OCI-M1 (cell line): Measurements from ENCODE around the gene UTP11.
A peak's percentile ranks its signal among the peaks of the same experiment; 100 is the strongest.
"Not testable (repeated sequence)": the region's sequence is repeated elsewhere in the genome, so short reads cannot be mapped to it uniquely, and the experiment has no call there.

Experiments
- DNase-seq: peaks from one replicate; lab custom pipeline; 2025; lab: John Stamatoyannopoulos, UW

The UTP11 gene

GRCh38 chr1:38027201-38028104 lies 14.9 kb downstream of the UTP11 start:
- no peak for DNase-seq

GRCh38 chr1:38028105-38028591 lies 15.6 kb downstream of the UTP11 start:
- no peak for DNase-seq

DNA sequence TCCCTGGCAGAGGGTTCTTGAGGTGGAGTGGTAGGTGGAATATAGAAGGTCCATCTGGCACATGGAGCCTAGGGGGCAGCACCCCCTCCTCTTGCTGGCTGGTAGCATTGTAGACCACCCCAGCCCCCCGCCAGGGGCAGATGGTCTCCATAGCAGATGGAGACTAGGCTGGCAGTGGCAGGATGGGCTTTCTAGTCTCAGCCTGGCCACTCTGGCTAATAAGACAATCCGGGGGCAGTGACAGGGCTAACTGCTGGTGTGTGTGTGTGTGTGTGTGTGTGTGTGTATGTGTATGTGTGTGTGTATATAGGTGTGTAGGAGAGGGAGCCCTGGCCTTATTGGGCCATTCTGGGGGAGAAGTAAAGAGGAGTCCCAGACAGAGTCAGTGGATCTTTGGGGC lies 16.1 kb downstream of the UTP11 start:
- no peak for DNase-seq

DNA sequence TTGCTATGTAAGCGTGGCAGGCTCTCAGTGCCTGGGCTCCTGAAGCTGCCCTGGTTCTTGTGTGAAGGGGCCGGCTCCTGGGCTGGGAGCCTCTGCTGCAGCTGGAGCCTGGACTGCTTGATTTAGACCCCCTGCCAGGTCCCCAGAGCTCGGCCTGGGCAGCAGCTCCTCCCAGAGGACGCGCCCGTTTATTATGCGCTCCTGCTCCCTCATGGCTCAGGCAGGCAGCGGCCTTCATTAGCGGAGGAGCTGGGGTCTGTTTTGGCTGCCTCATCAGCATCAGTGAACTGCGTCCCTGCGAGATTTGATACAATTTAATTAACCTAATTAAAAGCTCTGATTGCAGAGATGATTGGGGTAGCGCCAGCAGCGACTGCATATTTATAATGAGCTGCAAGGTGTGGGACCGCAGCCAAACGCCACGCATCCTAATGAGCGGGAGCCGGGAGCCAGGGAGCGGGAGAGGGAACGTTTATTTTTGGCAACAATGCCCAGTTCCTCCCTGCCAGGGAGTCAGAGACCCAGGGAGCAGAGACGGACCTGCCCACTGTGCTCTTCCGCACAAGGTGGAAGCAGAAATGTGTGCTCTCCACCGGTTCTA lies 16.6 kb downstream of the UTP11 start:
- DNase-seq, result no peak

DNA sequence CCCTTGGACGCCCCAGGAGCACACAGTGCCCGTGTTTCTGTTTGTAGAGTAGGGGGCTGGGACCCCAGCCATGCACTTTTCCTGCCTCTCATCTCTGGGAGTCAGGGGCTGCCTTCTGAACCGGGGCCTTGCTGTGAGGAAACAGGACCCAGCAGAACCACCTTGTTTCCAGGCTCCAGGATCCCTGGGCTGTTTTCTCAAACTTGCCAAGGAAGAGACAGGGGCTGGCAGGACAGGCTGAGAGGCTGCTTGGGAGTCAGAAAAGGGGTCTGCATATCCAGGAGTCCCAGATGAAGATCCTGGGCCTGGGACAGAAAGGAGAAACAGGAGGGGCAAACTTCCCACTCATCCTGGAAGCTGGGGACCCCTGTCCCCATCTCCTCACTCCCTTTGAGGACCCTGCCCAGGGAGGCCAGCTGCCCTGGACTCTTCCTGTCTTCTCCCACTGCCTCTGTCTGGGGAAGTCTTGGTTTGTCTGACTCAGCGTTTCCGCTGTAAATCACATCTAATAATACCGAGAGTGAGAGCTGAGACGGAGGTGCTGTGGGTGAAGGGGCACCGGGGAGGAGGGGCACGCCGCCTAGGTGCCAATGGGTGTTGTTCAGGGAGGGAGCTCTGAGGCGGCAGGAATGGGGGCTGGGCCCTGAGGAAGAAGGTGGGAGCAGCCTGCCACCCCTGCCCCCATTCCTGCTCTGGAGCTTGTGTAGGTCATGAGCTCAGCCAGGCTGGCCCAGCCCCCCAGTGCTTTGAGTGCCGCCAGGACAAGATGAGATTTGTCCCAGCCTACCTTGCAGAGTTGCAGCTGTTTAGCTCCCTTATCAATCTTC lies 17.4 kb downstream of the UTP11 start:
- DNase-seq, result peak; percentile 15

GRCh38 chr1:38030596-38031512 lies 18.3 kb downstream of the UTP11 start:
- no peak for DNase-seq

GRCh38 chr1:38031513-38031866 lies 19.0 kb downstream of the UTP11 start:
- DNase-seq, result no peak

GRCh38 chr1:38032992-38033391 lies 20.5 kb downstream of the UTP11 start:
- DNase-seq, result not testable (repeated sequence)

GRCh38 chr1:38034871-38035270 lies 22.3 kb downstream of the UTP11 start:
- DNase-seq, result no peak

DNA sequence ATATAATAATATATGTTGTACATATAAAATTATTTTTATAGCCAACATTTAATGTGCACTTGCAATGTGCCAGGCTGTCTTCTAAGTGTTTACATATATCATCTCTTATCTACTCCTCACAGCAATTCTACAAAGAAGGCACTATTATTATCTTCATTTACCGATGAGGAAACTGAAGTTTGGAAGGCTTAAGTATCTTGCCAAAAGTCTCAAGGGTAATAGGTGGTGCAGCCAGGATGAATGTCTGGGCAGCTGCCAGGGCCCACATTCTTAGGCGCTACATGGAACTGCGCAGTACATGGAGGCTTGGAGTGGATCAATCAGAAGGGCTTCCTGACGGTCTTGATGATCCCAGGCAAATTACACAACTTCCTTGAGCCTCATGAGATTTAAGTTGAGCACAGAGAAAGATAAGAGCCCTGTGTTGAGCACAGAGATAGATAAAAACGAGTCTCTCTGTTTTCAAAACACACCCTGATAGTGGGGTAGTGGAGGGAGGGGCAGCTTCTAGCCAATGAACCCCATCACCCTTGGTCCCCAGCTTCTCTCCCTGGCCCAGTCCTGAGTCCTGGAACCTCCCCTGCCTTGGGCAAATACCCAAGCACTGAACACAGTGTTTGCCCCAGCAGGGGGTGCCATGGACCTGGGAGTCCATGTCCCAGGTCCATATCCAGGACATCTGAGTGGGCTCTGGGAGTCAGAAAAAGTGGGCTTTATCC lies 24.8 kb downstream of the UTP11 start:
- DNase-seq, result peak; percentile 57

GRCh38 chr1:38038861-38039260 lies 26.3 kb downstream of the UTP11 start:
- DNase-seq, result no peak

DNA sequence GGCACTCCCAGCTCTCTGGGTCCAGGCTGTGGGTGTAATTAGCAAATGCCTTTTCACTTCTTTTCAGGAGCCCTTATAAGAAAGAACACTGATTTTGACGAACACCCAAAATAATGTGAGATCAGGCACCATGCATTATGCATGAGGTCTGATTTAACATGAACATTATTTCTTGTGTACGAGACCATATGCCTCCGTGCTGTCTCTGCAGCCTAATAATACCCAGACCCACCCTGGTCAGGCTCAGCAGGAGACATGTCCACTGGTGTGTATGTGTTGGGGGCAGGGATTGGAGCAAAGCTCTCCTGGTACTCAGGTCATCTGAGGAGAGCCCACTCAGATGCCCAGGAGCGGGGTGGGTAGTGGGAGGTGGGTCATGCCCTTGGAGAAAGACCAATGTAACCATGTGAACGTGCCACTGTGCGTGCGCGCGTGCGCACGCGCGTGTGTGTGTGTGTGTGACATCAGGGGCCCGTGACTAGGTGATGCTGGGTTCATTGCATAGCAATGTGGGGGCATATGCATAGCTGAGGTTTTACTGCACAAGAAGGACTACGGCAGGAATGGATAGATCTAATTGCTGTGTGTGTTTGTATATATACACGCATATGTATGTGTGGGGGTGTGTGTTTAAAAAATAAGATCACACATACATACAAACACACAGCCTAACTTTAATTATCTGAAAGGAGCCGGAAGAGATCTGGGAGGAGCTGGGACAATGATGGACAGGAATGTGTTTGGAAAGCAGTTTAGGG lies 27.0 kb downstream of the UTP11 start:
- DNase-seq, result no peak

DNA sequence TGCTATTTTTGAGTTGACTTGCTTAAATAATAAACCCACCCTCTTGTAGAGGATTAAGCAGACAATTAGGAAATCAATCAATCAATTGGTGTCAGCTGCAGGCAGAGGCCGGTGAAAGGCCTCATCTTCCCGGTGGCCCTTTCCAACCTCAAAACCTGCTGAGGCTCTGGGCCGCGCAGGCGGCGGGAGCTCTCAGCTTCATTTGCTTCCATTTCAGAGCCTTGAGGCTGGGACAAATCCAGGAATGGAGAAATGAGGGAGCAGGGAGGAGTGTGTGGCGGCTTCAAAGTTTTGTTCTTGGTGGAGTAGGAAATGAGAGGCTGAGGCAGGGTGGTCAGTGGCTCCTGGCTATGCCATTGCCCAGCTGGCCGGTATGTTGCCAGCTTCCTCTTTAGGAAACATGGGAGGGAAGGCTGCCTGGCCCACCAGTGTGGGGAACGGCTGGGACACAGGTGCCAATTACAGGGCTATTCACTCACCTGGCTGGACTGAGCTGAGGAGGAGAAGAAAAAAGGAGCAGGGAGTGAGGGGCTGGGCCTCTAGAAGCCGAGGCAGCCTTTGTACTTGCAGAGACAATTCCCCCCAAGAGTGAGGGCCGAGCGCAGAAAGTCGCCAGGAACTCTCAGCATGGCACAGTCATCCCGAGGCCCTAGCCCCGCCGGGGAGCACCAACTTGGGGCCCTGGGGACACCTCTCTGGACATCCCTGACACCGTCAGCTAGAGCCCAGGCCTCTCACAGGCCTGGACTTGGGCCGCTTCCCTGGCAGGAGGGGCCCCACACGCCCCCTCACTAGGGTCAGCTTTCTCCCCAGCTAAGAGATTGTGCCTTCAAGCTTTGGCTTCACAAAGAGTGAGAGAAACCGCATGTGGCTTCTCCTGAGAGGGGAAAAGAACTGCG lies 29.7 kb downstream of the UTP11 start:
- no peak for DNase-seq

- no peak for DNase-seq
Measured at GRCh38 chr1:38043036-38043747, 30.7 kb downstream of the UTP11 start.

DNA sequence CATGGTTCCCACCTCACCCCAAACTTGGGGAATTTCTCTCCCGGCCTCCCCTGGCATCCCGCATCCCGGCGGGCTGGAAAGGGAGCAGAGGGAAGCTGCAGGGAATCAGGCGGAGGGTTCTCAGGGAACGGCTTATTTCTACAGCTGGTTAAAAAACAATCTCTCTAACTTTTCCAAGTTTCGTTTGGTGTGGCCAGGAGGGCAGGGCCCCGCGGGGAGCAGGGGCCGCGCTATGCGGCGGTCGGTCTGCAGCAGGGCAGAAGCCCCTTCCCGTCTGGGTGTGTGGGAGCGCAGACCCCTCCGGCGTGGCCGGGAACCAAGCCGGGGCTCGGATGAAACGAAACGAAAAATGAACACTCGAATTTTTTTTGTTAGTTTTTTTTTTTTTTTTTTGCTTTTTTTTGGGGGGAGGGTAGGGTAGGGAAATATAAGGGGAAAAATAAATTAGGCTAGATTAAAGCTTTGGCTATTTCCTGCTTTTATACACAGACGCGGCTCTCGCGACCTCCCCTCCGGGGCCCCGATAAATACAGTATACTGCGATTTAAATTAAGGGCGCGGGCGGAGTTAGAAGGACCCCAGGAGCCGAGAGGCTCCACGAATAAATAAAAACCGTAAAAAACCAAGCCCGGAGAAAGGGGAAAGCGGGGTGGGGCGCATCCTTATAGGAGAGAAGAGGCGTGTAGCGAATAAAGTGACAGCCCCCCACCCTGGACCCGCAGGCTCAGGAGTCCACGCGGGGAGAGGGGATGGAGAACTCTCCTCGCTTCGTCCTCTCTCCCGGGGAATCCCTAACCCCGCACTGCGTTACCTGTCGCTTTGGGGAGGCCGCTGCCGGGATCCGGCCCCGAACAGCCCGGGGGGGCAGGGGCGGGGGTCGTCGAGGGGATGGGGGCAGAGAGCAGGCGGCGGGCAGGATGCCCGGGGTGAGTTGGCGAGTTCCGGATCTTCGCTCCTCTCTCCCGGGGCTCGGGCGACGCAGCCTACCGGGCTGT lies 32.0 kb downstream of the UTP11 start:
- DNase-seq, result no peak

- no peak for DNase-seq
Measured at GRCh38 chr1:38045401-38046332, 33.1 kb downstream of the UTP11 start.
